HG02678 (cell line): ENCODE measurements around the gene BTBD9.

Source experiments
- ATAC-seq: cut with Tn5 transposase; IDR thresholded peaks from one replicate; pipeline ENCODE4 v1.9.1; 2021; ENCODE audit warnings: mild to moderate bottlenecking, moderate library complexity; ENCODE audit not compliant: unreplicated experiment

The BTBD9 gene

GRCh38 chr6:38264605-38265004 lies 375.1 kb downstream of the BTBD9 start:
- no peak for ATAC-seq

GRCh38 chr6:38262609-38263008 lies 377.1 kb downstream of the BTBD9 start:
- no peak for ATAC-seq

- ATAC-seq, result no peak
These were observed 377.7 kb downstream of the BTBD9 start for GRCh38 chr6:38262026-38262425.

- no peak for ATAC-seq
These were observed 378.1 kb downstream of the BTBD9 start for GRCh38 chr6:38261626-38262025.

- no peak for ATAC-seq
These were observed 380.0 kb downstream of the BTBD9 start for GRCh38 chr6:38259736-38260135.

GRCh38 chr6:38248500-38249234 lies 391.1 kb downstream of the BTBD9 start:
- no peak for ATAC-seq

- no peak for ATAC-seq
These were observed 394.4 kb downstream of the BTBD9 start for GRCh38 chr6:38245295-38245694.

GRCh38 chr6:38244869-38245268 lies 394.9 kb downstream of the BTBD9 start:
- ATAC-seq, result no peak

- no peak for ATAC-seq
These were observed 398.4 kb downstream of the BTBD9 start for GRCh38 chr6:38241200-38241871.

GRCh38 chr6:38239719-38240451 lies 399.8 kb downstream of the BTBD9 start:
- ATAC-seq, result no peak

GRCh38 chr6:38236631-38237030 lies 403.1 kb downstream of the BTBD9 start:
- no peak for ATAC-seq

GRCh38 chr6:38234934-38235682 lies 404.6 kb downstream of the BTBD9 start:
- peak; percentile 72 for ATAC-seq

- ATAC-seq, result no peak
These were observed 405.6 kb downstream of the BTBD9 start for GRCh38 chr6:38234141-38234540.

GRCh38 chr6:38233161-38233791 lies 406.5 kb downstream of the BTBD9 start:
- ATAC-seq, result no peak

GRCh38 chr6:38225766-38226165 lies 414.0 kb downstream of the BTBD9 start:
- ATAC-seq, result no peak

- ATAC-seq, result no peak
These were observed 418.5 kb downstream of the BTBD9 start for GRCh38 chr6:38221251-38221650.

GRCh38 chr6:38220069-38220723 lies 419.5 kb downstream of the BTBD9 start:
- no peak for ATAC-seq

GRCh38 chr6:38218235-38218634 lies 421.5 kb downstream of the BTBD9 start:
- ATAC-seq, result no peak

- ATAC-seq, result no peak
These were observed 423.3 kb downstream of the BTBD9 start for GRCh38 chr6:38216451-38216850.

- no peak for ATAC-seq
These were observed 423.9 kb downstream of the BTBD9 start for GRCh38 chr6:38215651-38216311.
